GM12875 (cell line): ENCODE results near the gene TBC1D10B.
"Not testable (repeated sequence)": the region's sequence is repeated elsewhere in the genome, so short reads cannot be mapped to it uniquely, and the experiment has no call there.

ENCODE experiments used
- H3K4me3 ChIP-seq: one replicate; pipeline ENCODE4 v1.5.1; 2011; ENCODE audit warnings: low read depth, low read length, control low read depth
- TF ChIP-seq, protein P1 (sequence below): IDR thresholded peaks from 2 replicates; pipeline ENCODE4 v1.5.1; 2011; ENCODE audit warnings: low read depth, mild to moderate bottlenecking, control low read depth, inconsistent platforms, low read length, moderate library complexity, borderline replicate concordance; ENCODE audit not compliant: insufficient read depth

Gene TBC1D10B

DNA sequence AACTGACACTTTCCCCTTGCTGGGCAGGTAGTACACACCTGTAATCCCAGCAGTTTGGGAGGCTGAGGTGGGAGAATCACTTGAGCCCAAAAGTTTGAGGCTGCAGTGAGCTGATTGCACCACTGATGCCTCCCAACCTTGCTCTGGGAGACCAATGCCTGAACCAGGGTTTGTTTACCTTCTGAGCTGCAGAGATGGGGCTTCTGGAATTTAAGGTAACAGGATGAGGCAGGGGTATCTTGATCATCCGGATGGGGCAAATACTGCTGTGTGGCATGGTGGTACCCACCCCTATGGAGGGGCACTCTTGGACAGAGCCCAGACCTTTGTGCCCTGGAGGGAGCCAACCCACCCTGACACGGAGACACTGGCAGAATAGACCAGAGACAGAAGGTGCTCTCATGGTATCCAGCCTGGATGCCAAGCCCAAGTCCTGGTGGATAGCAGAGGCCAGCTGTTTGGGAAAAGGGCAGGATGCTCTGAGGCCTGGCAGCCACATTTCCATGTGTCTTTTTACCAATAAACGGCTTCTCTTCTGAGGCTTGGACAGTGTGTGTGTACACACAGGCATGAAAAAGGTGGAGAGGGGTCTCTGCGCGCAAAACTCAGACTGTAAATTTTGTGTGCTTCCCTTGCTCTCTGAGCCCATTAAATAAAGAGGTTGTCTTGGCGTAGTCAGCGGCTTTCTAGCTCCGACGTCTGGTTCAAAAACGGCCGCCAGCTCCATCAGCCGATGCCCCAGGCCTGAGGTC, 29.3 kb upstream of the TBC1D10B start:
- TF ChIP-seq, protein P1, sequence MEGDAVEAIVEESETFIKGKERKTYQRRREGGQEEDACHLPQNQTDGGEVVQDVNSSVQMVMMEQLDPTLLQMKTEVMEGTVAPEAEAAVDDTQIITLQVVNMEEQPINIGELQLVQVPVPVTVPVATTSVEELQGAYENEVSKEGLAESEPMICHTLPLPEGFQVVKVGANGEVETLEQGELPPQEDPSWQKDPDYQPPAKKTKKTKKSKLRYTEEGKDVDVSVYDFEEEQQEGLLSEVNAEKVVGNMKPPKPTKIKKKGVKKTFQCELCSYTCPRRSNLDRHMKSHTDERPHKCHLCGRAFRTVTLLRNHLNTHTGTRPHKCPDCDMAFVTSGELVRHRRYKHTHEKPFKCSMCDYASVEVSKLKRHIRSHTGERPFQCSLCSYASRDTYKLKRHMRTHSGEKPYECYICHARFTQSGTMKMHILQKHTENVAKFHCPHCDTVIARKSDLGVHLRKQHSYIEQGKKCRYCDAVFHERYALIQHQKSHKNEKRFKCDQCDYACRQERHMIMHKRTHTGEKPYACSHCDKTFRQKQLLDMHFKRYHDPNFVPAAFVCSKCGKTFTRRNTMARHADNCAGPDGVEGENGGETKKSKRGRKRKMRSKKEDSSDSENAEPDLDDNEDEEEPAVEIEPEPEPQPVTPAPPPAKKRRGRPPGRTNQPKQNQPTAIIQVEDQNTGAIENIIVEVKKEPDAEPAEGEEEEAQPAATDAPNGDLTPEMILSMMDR: no peak
- H3K4me3 ChIP-seq: peak overlapping the region; percentile 47

- TF ChIP-seq, protein P1: no peak
- H3K4me3 ChIP-seq: no peak overlapping the region
Measured at GRCh38 chr16:30398661-30399434, 28.6 kb upstream of the TBC1D10B start.

DNA sequence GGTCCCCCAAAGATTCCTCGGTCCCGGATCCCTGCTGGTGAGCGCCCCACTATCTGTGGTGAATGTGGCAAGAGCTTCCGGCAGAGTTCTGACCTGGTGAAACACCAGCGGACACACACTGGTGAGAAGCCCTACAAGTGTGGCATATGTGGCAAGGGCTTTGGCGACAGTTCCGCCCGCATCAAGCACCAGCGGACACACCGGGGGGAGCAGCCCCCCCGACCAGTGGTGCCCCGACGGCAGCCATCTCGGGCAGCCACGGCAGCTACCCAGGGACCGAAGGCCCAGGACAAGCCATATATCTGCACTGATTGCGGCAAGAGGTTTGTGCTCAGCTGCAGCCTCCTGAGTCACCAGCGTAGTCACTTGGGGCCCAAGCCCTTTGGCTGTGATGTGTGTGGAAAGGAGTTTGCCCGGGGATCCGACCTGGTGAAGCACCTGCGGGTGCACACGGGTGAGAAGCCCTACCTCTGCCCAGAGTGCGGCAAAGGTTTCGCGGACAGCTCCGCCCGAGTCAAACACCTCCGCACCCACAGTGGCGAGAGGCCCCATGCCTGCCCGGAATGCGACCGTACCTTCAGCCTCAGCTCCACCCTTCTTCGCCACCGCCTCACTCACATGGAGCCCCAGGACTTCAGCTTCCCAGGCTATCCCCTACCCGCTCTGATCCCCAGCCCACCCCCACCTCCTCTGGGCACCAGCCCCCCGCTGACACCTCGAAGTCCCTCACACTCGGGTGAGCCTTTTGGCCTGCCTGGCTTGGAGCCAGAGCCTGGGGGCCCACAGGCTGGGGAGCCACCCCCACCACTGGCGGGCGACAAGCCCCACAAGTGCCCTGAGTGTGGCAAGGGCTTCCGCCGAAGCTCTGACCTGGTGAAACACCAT, 27.7 kb upstream of the TBC1D10B start:
- H3K4me3 ChIP-seq: no peak overlapping the region
- TF ChIP-seq, protein P1: no peak

DNA sequence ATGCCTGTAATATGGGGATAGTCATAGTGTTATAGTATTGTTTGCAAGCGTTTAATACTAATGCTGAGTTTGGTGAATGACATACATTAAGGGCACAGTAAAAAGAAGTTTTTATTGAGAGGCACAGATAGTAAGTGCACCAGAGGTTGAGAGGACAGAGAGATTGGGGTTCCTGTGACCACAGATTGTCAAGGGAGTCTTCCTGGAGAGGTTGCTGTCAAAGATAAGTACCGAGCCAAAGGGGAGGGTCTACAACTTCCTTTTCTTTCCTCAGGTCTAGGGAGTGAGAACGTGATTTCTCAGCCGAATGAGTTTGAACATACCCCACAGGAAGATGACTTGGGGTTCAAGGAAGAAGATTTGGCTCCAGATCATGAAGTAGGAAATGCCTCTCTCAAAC, 26.8 kb upstream of the TBC1D10B start:
- TF ChIP-seq, protein P1: no peak
- no peak overlapping the region for H3K4me3 ChIP-seq

DNA sequence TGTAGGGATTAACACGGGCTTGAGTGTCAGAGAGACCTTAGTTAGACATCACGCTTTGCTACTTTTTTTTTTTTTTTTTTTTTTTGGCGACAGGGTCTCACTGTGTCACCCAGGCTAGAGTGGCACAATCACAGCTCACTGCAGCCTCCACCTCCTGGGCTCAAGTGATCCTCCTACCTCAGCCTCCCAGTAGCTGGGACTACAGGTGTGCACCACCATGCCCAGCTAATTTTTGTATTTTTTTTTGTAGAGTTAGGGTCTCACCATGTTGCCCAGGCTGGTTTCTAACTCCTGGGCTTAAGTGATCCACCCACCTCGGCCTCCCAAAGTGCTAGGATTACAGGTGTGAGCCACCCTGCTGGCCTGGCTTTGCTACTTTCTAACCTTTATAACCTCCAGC, 26.3 kb upstream of the TBC1D10B start:
- H3K4me3 ChIP-seq: not testable (repeated sequence)

DNA sequence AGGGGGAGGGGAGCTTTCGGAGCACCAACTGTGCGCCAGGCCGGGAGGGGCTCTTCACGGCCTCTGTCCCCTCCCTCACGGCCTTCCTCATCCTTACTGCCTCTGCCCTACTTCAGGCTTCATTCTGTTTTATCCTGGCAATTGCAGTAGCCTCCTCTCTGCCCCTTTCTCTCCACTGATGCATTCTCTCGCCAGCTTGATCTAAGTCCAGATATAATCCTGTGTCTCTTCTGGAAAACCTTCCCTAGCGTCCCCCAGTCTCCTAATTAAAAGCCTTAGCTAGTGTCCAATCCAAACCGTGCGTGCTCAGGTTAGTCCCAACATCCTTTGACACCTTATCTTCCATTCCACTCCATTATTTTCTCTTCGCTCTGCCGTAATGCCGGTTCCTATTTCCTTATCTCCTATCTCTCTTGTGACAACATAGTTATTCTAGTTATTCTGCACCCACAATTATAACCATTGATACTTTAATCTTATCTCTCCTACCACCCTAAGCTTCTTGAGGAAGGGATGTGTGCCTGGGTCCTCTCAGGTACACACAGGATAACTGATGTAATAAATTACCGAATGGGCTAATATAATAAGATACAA, 25.8 kb upstream of the TBC1D10B start:
- peak overlapping the region; percentile 73 for H3K4me3 ChIP-seq

More for the DNA sequence above, 25.8 kb upstream of the TBC1D10B start:
- TF ChIP-seq, protein P1: no peak
